ENCODE results near the gene IQSEC1.

DNA sequence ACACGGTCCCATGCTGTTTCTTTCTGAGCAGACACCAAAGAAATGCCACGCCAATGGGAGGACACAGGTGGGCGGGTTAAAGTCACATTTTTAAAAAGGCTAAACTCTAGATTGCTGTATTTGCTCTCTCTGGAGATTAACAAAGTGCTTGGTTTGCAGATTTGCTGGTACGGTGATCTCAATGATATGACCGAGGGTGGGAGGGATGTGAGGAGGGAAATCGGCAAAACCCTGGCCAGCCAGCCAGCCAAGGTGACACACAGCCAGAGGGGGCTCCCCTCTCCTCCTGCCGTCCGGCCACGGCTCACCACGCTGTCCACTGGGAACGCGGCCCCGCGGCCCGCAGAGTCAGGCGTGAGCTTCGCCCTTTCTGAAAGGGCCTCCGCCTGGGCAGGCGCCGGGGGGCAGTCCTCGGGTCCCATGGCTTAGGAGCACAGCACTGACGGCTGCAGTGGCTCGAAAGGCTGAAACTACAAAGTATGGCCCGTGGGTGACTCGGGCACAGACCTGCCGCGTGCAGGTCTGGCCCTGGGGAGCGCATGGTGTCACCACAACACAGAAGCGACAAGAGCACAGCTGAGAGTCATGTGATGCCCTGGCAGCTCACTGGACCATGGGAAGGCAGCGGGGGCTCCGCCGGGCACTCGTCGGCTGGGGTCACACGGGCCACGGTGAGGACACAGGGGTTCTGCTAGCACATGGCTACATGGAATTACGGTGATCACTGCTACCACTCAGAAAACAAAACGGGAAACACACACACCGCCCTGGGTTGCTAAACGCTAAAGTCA, 174.1 kb downstream of the IQSEC1 start:
- TF ChIP-seq POLR2AphosphoS5 (IDR thresholded peaks at IDR 0.05) (no peak), POLR2A (IDR thresholded peaks at IDR 0.05) (no peak), EP300 (IDR thresholded peaks at IDR 0.05) (no peak)
- TF ChIP-seq, protein P1, sequence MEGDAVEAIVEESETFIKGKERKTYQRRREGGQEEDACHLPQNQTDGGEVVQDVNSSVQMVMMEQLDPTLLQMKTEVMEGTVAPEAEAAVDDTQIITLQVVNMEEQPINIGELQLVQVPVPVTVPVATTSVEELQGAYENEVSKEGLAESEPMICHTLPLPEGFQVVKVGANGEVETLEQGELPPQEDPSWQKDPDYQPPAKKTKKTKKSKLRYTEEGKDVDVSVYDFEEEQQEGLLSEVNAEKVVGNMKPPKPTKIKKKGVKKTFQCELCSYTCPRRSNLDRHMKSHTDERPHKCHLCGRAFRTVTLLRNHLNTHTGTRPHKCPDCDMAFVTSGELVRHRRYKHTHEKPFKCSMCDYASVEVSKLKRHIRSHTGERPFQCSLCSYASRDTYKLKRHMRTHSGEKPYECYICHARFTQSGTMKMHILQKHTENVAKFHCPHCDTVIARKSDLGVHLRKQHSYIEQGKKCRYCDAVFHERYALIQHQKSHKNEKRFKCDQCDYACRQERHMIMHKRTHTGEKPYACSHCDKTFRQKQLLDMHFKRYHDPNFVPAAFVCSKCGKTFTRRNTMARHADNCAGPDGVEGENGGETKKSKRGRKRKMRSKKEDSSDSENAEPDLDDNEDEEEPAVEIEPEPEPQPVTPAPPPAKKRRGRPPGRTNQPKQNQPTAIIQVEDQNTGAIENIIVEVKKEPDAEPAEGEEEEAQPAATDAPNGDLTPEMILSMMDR (IDR thresholded peaks at IDR 0.05): no peak

All from sigmoid colon (tissue), 4 donors.